ENCODE measurements around the gene NKAIN2.

- TF ChIP-seq EZH2phosphoT487 (conservative IDR thresholded peaks at IDR 0.05; ENCODE audit: low read length) (no peak), CTCF (IDR thresholded peaks at IDR 0.05; ENCODE audit: insufficient read depth, low read length, poor library complexity, severe bottlenecking) (no peak)
These were observed 229.8 kb downstream of the NKAIN2 start for GRCh38 chr6:124033501-124033900.
